NCI-H2107 treated with DMSO at 0.1 percent for 48 hours (cell line): ENCODE data around the gene IL20.
A peak's percentile ranks its signal among the peaks of the same experiment; 100 is the strongest.

Experiments
- DNase-seq: peaks from one replicate; lab custom pipeline; 2025; ENCODE audit not compliant: unreplicated experiment; lab: John Stamatoyannopoulos, UW

The IL20 gene

GRCh38 chr1:206875752-206876377 is 10.4 kb downstream of the IL20 start:
- DNase-seq = no peak

GRCh38 chr1:206878456-206878855 is 13.0 kb downstream of the IL20 start:
- DNase-seq = no peak

- no peak for DNase-seq
These were observed 14.9 kb downstream of the IL20 start for GRCh38 chr1:206880314-206880713.

GRCh38 chr1:206882555-206882954 is 17.1 kb downstream of the IL20 start:
- no peak for DNase-seq

GRCh38 chr1:206883160-206883559 is 17.7 kb downstream of the IL20 start:
- no peak for DNase-seq

GRCh38 chr1:206883876-206884275 is 18.5 kb downstream of the IL20 start:
- no peak for DNase-seq

GRCh38 chr1:206885341-206886060 is 20.1 kb downstream of the IL20 start:
- no peak for DNase-seq

GRCh38 chr1:206886831-206887230 is 21.4 kb downstream of the IL20 start:
- DNase-seq = no peak

GRCh38 chr1:206887701-206888100 is 22.3 kb downstream of the IL20 start:
- DNase-seq = no peak

- no peak for DNase-seq
These were observed 25.0 kb downstream of the IL20 start for GRCh38 chr1:206890125-206891060.

- no peak for DNase-seq
These were observed 26.0 kb downstream of the IL20 start for GRCh38 chr1:206891412-206891811.

- DNase-seq = no peak
These were observed 27.0 kb downstream of the IL20 start for GRCh38 chr1:206892351-206892984.

- DNase-seq = no peak
These were observed 28.0 kb downstream of the IL20 start for GRCh38 chr1:206893380-206893779.

GRCh38 chr1:206895325-206895724 is 29.9 kb downstream of the IL20 start:
- peak; percentile 85 for DNase-seq

GRCh38 chr1:206895837-206896242 is 30.4 kb downstream of the IL20 start:
- DNase-seq = peak; percentile 83

GRCh38 chr1:206896261-206896660 is 30.8 kb downstream of the IL20 start:
- no peak for DNase-seq

GRCh38 chr1:206897175-206897574 is 31.8 kb downstream of the IL20 start, which contains the start of gene IL24:
TSS of gene IL24 (plus strand) at chr1:206897443. CDS start at chr1:206897833, 390 bp downstream.
- no peak for DNase-seq

- peak; percentile 25 for DNase-seq
These were observed 32.9 kb downstream of the IL20 start for GRCh38 chr1:206898089-206898914.

GRCh38 chr1:206898915-206899431 is 33.5 kb downstream of the IL20 start:
- DNase-seq = no peak

- no peak for DNase-seq
These were observed 34.3 kb downstream of the IL20 start for GRCh38 chr1:206899717-206900116.
